OCI-LY1 (cell line): Measurements from ENCODE around the gene SF1.

Experiments
- H2AFZ ChIP-seq: fragments of 200-600 bp; sonication (generic), shearing (Covaris generic); 2 replicates; pipeline ENCODE4 v1.6.0; 2014; ENCODE audit warnings: antibody characterized with exemption, mild to moderate bottlenecking, low read length
- H3F3A ChIP-seq: fragments of 200-600 bp; sonication (generic), shearing (Covaris generic); 2 replicates; pipeline ENCODE4 v1.6.0; 2014; ENCODE audit warnings: mild to moderate bottlenecking, antibody characterized with exemption, low read length, moderate library complexity; ENCODE audit not compliant: insufficient read depth
- H3K27ac ChIP-seq: fragments of 200-600 bp; sonication (generic); 2 replicates; pipeline ENCODE4 v1.5.1; 2014; ENCODE audit warnings: low read length, mixed run types, mild to moderate bottlenecking, low read depth; ENCODE audit not compliant: poor library complexity, severe bottlenecking
- H3K27me3 ChIP-seq: fragments of 200-600 bp; sonication (generic); 2 replicates; pipeline ENCODE4 v1.6.0; 2014; ENCODE audit warnings: antibody characterized with exemption, mild to moderate bottlenecking, low read length, moderate library complexity; ENCODE audit not compliant: insufficient read depth
- H3K36me3 ChIP-seq: fragments of 200-600 bp; sonication (generic); 2 replicates; pipeline ENCODE4 v1.6.1; 2014; ENCODE audit warnings: mild to moderate bottlenecking, antibody characterized with exemption, low read length, moderate library complexity, mixed read lengths; ENCODE audit not compliant: insufficient read depth
- H3K4me1 ChIP-seq: fragments of 200-600 bp; sonication (generic); 2 replicates; pipeline ENCODE4 v1.5.1; 2014; ENCODE audit warnings: mild to moderate bottlenecking, low read length, moderate library complexity; ENCODE audit not compliant: insufficient read depth, severe bottlenecking
- H3K4me2 ChIP-seq: fragments of 200-600 bp; sonication (generic), shearing (Covaris generic); 2 replicates; pipeline ENCODE4 v1.6.1; 2014; ENCODE audit warnings: low read length
- H3K4me3 ChIP-seq: fragments of 200-600 bp; sonication (generic); 2 replicates; pipeline ENCODE4 v1.5.1; 2014; ENCODE audit warnings: low read length, low read depth, mild to moderate bottlenecking, mixed read lengths; ENCODE audit not compliant: poor library complexity, severe bottlenecking
- H3K79me2 ChIP-seq: fragments of 200-600 bp; shearing (Covaris generic); 2 replicates; pipeline ENCODE4 v1.6.1; 2016; ENCODE audit warnings: mixed run types, low read length, mixed read lengths; ENCODE audit not compliant: insufficient read depth
- H3K9ac ChIP-seq: fragments of 200-600 bp; sonication (generic), shearing (Covaris generic); 2 replicates; pipeline ENCODE4 v1.6.1; 2014; ENCODE audit warnings: mild to moderate bottlenecking, low read length, mixed read lengths
- H3K9me2 ChIP-seq: fragments of 200-600 bp; sonication (generic), shearing (Covaris generic); 2 replicates; pipeline ENCODE4 v1.6.1; 2014; ENCODE audit warnings: low read depth, mild to moderate bottlenecking, low read length, mixed read lengths
- H3K9me3 ChIP-seq: fragments of 200-600 bp; shearing (Covaris generic); 2 replicates; pipeline ENCODE4 v1.6.1; 2014; ENCODE audit warnings: low read length, mixed read lengths
- H4K20me1 ChIP-seq: fragments of 200-600 bp; sonication (generic), shearing (Covaris generic); 2 replicates; pipeline ENCODE4 v1.6.0; 2016; ENCODE audit warnings: mild to moderate bottlenecking, low read length; ENCODE audit not compliant: insufficient read depth
- CTCF ChIP-seq: fragments of 200-600 bp; sonication (generic), shearing (Covaris generic); IDR thresholded peaks from 2 replicates; pipeline ENCODE4 v1.5.1; 2017; ENCODE audit warnings: mild to moderate bottlenecking, antibody characterized with exemption, low read length, moderate library complexity, mixed read lengths
- EZH2 ChIP-seq: fragments of 200-600 bp; sonication (generic), shearing (Covaris generic); IDR thresholded peaks from 2 replicates; pipeline ENCODE4 v1.8.0; 2017; ENCODE audit warnings: borderline replicate concordance, mixed run types, mild to moderate bottlenecking, antibody characterized with exemption, low read length, moderate library complexity, mixed read lengths

Gene SF1

GRCh38 chr11:64741375-64742086 lies 36.8 kb downstream of the SF1 start:
- no peak for TF ChIP-seq CTCF
- TF ChIP-seq EZH2, result no peak
- no peaks in the 10 kb centered on the region for H3K9me3 ChIP-seq
- H3K9me2 ChIP-seq, result no peaks in the 10 kb centered on the region
- H3K27me3 ChIP-seq, result no peaks in the 10 kb centered on the region
- H3K79me2 ChIP-seq, result no peaks in the 10 kb centered on the region
- no peak overlapping the region for H3K27ac ChIP-seq
- H4K20me1 ChIP-seq, result no peaks in the 10 kb centered on the region
- H2AFZ ChIP-seq, result no peak overlapping the region
- H3K4me2 ChIP-seq, result peak overlapping the region; percentile 98
- no peaks in the 10 kb centered on the region for H3F3A ChIP-seq
- H3K36me3 ChIP-seq, result no peaks in the 10 kb centered on the region
- H3K4me3 ChIP-seq, result peak overlapping the region; percentile 60
- H3K9ac ChIP-seq, result no peak overlapping the region; the same call in 1 of the 2 replicates
- H3K4me1 ChIP-seq, result peaks cover 35% of the 10 kb centered on the region

GRCh38 chr11:64739871-64740270 lies 38.5 kb downstream of the SF1 start:
- no peaks in the 10 kb centered on the region for H4K20me1 ChIP-seq
- H3K9me3 ChIP-seq, result no peaks in the 10 kb centered on the region
- no peak overlapping the region for H3K27ac ChIP-seq
- H3K27me3 ChIP-seq, result no peaks in the 10 kb centered on the region
- peaks cover 25% of the 10 kb centered on the region for H3K4me1 ChIP-seq
- no peak overlapping the region for H2AFZ ChIP-seq
- H3K4me2 ChIP-seq, result no peak overlapping the region
- TF ChIP-seq EZH2, result no peak
- TF ChIP-seq CTCF, result no peak
- no peaks in the 10 kb centered on the region for H3F3A ChIP-seq
- no peak overlapping the region for H3K4me3 ChIP-seq
- no peaks in the 10 kb centered on the region for H3K9me2 ChIP-seq
- no peaks in the 10 kb centered on the region for H3K79me2 ChIP-seq
- no peaks in the 10 kb centered on the region; the same call in 1 of the 2 replicates for H3K36me3 ChIP-seq
- no peak overlapping the region for H3K9ac ChIP-seq

GRCh38 chr11:64736654-64737053 lies 41.7 kb downstream of the SF1 start:
- no peaks in the 10 kb centered on the region for H3F3A ChIP-seq
- H3K4me3 ChIP-seq, result no peak overlapping the region
- no peaks in the 10 kb centered on the region; the same call in 1 of the 2 replicates for H3K36me3 ChIP-seq
- H3K4me2 ChIP-seq, result no peak overlapping the region
- H2AFZ ChIP-seq, result no peak overlapping the region
- H3K27ac ChIP-seq, result no peak overlapping the region
- no peaks in the 10 kb centered on the region for H3K27me3 ChIP-seq
- no peaks in the 10 kb centered on the region for H3K9me2 ChIP-seq
- TF ChIP-seq CTCF, result no peak
- TF ChIP-seq EZH2, result no peak
- H3K79me2 ChIP-seq, result no peaks in the 10 kb centered on the region
- no peaks in the 10 kb centered on the region for H4K20me1 ChIP-seq
- no peaks in the 10 kb centered on the region for H3K9me3 ChIP-seq
- no peak overlapping the region for H3K9ac ChIP-seq
- H3K4me1 ChIP-seq, result no peaks in the 10 kb centered on the region
